GM12801 (cell line): ENCODE data around the gene ZNF544.

Source experiments
- CTCF ChIP-seq: IDR thresholded peaks from one replicate; pipeline ENCODE4 v1.5.1; 2011; ENCODE audit warnings: control low read depth; ENCODE audit not compliant: insufficient read length; ENCODE audit errors: extremely low read depth

ZNF544 gene

GRCh38 chr19:58261600-58261967 is 32.9 kb downstream of the ZNF544 start:
- TF ChIP-seq CTCF, result no peak

- TF ChIP-seq CTCF, result no peak
These were observed 33.5 kb downstream of the ZNF544 start for GRCh38 chr19:58261968-58262921.

GRCh38 chr19:58262922-58263296 is 34.2 kb downstream of the ZNF544 start:
- TF ChIP-seq CTCF, result no peak

- TF ChIP-seq CTCF, result no peak
These were observed 36.4 kb downstream of the ZNF544 start for GRCh38 chr19:58265100-58265499.

- no peak for TF ChIP-seq CTCF
These were observed 39.6 kb downstream of the ZNF544 start for GRCh38 chr19:58268344-58268743.

GRCh38 chr19:58274771-58275201 is 46.1 kb downstream of the ZNF544 start:
- no peak for TF ChIP-seq CTCF

GRCh38 chr19:58275564-58275963 is 46.9 kb downstream of the ZNF544 start:
- TF ChIP-seq CTCF, result no peak
